PC-9 (cell line): ENCODE data around the gene NAPSA.

Experiments
- CTCF ChIP-seq: fragments of 200-600 bp; sonication (generic); conservative IDR thresholded peaks from 2 replicates; pipeline ENCODE4 v1.6.1; 2017; ENCODE audit warnings: mixed run types, antibody characterized with exemption, mild to moderate bottlenecking, moderate library complexity
- EZH2 ChIP-seq: fragments of 200-600 bp; sonication (generic); IDR thresholded peaks from 2 replicates; pipeline ENCODE4 v1.8.0; 2017; ENCODE audit warnings: antibody characterized with exemption, low read depth

- TF ChIP-seq CTCF (no peak), EZH2 (no peak)
Measured at GRCh38 chr19:50393589-50393988, 28.1 kb upstream of the NAPSA start.
